HG02885 (cell line): ENCODE data around the gene WDR1.

Experiments
- ATAC-seq: cut with Tn5 transposase; IDR thresholded peaks from one replicate; pipeline ENCODE4 v1.9.1; 2021; ENCODE audit warnings: mild to moderate bottlenecking; ENCODE audit not compliant: unreplicated experiment, poor library complexity

WDR1 gene

DNA sequence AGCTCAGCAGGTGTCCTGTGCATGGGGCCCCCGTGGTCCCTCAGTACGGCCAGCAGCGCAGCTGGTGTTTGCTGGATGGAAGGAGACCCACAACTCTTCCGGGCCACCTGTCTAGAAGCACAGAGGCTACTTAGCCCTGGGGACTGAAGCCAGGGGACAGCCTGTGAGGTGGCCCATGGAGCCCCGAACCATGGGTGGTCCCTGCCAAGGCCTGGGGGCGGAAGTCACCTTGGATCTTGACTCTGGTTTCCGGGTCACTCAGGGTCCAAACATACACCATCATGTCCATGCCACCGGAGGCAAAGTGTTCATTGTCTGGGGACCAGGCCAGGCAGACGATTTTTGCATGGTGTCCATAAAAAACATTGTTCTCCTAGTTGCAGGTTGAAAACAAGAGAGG lies 39.5 kb downstream of the WDR1 start:
- ATAC-seq = no peak

DNA sequence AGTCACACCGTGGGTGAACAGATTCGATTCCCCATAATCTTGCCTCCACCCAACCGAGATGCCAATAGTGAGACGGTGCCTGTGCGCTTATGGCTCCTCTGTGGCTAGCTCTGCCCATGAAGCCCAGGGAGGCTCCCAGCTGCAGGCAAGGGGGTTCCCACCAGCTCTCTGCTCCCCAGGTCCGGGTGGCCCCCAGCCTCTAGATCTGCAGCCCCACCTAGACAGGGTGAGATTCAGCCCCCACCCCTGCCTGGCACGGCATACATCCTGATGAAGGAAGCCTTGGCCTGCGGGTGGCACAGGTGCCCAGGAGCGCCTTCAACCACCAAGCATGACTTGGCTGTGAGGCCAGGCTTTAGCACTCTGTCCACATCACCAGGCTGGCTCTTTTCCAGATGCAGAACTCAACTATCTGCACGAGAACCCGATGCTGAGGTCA lies 40.6 kb downstream of the WDR1 start:
- ATAC-seq = no peak

DNA sequence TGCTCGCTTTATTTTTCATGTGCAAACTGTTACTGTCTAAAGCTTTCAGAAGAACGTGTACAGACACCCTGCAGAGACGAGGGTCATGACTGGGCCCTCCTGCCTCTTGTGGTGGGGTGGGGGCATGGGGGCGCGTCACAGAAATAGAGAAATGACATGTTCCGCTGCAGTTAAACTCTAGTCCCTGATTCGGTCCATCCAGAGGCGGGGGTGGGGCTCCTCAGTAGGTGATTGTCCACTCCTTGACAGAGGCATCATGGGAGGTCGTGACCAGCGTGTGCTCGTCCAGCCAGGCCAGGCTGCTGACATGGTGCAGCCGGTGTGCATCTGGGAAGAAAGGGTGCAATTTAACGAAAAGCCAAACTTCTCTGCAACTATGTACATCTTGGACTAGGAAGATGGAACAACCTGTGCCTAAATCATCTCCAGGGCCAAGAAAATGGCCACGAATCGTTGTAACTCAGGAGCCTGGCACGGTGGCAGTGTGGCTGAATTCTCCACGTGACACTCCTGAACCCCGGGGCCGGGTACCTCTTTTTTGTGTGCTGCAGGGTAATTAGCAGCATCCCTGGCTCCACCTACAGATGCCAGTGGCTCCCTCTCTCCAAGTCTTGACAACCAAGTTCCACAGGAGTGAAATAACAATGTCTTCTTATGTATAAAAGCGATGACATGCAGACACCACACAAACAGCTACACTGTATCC lies 41.3 kb downstream of the WDR1 start:
- no peak for ATAC-seq

DNA sequence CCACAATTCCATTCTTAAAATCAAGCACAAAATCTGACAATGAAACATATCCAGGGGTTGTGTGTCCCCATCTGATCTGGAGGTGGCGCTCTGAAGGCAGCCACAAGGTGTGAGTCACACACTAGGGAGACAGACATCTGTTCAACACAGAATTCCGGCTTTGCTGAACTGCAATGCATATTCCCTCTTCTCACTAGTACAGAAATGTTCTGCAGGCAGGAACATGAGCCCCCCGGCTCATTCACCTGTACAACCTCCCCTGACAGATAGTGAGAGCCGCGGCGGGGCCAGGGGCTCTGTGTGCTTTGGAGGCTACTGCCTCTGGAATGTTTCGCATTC lies 41.9 kb downstream of the WDR1 start:
- ATAC-seq = no peak

DNA sequence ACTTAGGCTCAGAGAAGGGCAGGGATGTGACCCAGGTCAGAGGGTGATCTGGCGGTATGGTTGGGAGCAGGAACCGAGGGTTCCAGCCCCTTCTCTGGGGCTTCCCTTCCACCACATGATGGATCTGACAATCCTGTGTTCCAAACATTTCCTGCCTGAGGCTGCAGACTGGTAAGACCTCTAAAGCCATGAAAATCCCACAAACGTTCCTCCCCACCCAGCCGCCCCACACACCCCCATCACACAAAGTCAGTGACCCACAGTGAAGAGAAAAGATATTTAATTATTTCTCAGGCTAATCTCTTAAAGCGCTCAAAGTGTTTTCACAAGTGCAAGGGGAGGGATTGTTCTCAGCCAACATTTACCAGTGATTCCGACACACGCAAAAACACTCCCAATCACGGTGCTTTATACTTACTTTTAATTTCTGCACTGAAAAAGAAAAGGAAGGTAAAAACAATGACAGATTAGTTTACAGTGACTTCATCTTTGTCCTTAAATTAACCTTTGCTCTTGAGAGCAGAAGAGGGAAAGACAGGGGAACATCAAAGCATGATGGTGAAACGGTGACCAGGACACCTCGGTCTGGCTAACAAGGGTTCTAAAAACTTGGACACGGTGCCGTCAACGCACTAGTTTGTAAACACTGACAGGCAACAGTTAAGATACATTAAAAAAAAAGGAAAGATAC lies 42.4 kb downstream of the WDR1 start:
- ATAC-seq = no peak

DNA sequence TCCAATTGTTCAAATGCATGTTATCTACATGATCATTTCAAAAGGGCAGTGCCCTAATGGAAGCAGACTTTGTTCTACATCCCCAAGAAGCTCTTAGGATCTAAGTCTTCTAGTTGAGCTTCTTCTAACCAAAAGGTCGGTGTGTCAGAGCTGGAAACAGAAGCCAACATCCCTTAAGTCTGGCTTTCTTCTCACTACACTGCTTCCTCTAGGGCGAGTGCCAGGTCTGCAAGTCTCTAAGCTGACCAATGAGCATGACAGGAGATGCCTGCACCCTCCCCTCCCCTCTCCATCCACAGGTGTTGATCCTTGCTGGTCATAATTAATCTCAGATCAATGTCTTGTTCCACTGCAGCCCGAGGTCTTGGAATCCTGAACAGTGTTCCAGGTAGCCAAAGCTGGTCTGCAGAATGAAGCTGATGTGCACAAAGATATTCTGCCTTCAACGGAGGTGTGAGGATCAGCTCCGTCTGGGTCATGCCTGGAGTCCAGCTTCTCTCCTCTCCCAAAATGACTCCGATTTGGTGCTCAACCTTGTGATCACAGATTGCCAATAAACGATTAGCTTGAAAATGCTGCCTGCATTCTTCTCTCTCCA lies 44.1 kb downstream of the WDR1 start:
- ATAC-seq = no peak

DNA sequence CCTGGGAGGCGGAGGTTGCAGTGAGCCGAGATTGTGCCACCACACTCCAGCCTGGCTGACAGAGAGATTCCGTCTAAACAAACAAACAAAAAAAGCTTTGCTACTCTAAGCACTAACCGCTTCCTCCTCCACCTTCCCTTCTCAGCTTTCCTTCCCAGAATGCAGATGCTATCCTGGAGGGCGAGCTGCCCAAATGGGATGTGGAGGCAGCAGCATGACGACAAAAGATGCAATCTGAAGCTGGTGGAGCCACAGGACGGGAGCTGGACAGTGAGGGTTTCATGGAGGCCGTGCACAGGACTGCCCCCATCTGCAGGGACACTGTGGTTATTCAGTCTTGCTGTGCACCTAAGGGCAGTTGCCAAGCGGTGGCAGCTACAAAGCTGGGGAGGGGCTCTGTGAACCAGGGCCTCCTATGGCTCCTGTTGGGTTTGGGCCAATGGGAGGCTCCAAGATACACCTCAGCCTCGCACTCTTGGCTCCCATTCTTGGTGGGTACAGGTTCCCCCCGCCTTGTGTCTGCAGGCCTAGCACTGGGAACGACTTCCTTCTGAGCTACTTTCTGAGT lies 47.4 kb downstream of the WDR1 start:
- ATAC-seq = no peak

DNA sequence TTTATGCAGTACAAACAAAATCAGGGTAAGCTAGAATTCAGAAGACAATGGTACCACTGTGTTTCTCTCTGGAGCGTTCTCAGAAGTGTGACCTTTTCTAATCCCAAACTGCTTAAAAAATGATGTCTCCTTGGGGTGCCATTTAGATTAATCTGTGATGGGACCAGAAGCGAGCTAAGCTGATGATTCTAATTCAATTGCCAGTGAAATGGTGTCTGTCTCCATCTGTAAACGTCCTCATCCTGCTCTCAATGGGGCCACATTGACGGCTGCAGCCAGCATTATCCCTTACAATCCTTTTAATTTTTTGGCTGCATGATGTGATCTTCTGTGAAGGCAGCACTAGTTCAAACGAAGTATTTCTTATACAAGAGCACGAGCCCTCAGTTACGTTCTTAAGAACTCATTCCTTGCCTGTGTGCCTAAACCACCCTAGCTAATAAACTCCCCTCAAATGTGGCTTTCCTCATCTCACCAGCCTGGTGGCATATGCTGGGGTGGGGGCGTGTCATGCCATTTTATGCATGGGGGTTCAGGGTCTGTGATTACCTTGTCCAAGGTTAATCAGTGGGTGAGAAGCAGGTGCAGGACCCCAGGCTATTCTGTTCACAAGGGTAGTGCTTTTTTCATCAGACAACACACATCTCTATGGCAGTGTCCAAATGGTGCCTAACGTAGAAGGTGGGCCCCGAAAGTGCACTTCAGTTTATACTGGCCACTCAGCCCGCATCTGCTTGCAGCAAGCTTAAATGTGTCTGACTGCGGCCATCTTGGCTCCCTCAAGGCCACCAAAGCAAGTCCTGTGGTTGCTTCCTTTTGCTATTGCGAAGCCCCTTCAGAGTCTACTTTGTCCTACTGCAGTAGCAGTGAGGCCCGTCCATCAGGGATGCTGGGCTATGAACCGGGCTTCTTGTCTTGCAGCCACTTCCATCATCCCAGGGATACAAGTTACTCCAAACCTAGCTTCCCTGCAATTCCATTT lies 49.6 kb downstream of the WDR1 start:
- ATAC-seq = no peak

DNA sequence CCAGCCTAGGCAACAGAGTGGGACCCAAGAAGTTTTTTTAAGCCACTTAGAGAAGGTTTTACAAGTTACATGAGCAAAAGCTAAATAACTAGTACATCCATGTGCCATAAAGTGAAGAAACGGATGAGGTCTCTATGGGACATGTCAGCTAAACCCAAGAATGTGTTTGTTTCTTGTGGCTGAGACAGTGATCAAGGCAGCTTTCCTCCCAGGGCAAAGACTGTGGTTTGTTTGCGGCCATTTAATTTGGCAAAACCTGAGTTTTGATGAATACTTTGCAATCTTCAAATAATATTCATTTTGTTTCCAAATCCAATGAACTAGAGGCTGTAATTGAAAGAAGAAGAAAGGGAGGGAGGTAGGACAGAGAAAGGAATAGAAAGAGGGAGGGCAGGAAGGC lies 50.4 kb downstream of the WDR1 start:
- ATAC-seq = no peak

DNA sequence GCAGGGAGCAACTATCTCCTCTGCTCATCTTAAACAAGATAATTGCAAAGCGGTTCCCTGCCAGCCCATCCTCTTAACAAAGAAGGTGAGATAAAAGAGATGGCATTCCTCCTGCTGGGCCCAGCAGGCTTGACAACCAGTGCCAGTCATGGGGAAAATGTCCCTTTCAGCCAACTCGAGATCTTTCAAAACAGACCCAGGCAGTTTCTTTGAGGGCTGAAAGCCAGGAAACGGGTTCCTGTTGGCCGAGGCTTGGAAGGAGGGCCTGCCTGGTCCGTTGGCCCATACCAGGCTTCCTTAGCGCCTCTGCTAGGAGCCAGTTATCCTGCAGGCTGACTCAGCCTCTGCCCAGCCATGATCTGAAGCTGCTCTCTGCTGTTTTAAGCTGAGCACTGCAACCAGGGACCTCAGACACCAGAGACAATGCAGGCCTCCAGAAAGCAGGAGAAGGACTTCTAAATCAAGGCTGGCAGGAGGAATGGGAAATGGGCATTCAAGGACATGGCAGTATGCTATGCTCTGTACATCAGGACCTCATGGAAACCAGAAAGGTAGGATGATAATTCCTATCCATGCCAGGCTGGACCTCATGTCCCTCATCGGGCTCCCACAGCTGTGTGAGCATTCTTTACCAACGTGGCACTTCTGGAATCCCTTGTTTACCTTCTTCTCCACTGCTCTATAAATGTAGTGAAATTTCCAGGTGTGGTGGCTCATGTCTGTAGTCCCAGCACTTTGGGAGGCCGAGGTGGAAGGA lies 52.9 kb downstream of the WDR1 start:
- ATAC-seq = no peak

DNA sequence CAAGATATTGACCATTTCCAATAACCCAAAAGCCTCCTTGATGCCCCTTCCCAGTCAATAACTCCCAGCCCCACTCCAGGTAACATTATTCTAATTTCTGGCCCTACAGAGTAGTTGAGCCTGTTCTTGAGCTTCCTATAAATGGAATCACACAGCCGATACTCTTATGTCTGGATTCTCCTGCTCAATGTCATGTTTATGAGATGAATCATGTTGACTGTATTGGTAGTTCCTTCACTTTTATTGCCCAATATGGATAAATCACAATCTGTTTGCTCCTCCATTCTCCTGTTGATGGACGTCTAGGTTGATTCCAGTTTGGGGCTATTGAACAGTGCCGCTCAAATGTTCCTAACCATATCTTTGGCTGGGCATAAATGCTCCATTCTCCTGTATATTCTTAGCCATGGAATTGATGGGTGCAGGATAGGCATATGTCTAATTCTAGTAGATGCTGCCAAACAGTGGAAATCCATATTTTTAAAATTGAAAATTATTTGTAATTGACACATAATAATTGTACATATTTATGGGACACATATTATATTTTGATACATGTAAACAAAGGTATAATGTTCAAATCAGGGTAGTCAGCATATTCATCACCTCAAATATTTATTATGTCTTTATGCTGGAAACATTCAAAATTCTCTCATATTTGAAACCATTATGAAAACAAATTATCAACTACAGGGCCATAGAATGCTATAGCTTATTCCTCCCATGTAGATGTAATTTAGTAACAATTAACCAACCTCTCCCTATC lies 54.8 kb downstream of the WDR1 start:
- ATAC-seq = no peak

DNA sequence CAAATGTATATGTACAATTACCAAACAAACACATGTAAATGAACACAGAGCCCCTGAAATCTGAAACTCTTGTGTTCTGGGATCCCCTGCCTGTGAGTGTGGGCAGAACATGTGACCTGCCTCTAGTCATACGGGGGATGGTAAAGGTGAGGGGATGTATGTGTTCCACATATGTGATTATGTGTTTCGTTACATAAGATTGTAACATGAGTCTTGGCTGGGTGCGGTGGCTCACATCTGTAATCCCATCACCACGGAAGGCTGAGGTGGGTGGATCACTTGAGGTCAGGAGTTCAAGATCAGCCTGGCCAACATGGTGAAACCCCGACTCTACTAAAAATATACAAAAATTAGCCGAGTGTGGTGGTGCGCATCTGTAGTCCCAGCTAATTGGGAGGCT lies 58.2 kb downstream of the WDR1 start:
- no peak for ATAC-seq

DNA sequence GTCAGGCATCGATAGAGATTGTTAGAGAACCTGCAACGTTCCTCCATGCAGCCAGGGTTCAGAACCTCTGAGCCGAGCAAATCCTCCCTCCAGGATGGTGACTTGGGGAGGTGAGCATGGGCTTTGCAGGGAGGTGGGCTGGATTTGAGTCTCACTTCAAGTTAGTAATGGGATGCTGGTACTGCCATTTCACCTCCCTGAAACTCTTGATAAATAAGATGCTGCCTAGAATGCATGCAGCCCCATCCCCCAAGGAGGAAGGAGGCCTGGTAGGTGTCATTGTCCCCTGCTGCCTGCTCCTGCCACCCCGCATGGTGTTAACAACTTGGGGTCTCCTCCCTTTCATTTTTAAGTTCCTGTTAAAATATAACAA lies 59.6 kb downstream of the WDR1 start:
- ATAC-seq = no peak

DNA sequence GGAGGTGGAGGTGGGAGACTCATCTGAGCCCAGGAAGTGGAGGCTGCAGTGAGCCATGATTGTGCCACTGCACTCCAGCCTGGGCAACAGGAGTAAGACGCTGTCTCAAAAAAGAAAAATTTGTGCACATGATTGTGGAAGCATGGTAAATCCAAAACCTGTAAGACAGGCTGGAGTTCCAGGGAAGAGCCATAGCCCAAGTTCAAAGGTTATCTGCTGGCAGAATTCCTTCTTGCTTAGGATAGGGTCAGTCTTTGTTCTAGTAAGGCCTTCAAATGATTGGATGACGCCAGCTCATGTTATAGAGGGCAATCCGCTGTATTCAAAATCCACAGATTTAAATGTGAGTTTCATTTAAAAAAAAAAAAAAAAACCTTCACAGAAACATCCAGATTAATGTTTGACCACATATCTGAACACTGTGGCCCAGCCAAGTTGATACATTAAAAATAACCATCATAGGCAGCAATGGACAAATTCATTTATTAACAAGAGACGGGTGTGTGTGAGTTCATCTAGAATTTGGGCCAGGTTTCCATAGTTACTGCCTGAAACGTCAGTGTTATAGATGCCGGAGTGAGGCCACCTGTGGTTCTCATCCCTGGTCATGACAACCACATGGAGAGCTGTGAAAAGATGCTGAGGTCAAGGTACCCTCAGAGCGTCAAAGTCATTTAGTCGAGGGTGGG lies 60.1 kb downstream of the WDR1 start:
- no peak for ATAC-seq

DNA sequence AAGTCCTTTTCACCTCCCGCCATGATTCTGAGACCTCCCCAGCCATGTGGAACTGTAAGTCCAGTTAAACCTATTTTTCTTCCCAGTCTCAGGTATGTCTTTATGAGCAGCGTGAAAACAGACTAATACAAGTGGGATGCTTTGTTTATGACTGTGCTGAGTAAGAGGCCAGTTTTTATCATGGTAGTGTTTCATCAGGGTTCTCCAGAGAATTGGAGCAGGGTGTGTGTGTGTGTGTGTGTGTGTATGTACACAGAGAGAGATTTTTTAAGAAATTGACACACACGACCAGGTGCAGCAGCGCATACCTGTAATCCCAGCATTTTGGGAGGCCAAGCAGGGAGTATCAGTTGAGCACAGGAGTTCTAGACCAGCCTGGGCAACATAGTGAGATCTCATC lies 60.7 kb downstream of the WDR1 start:
- no peak for ATAC-seq

DNA sequence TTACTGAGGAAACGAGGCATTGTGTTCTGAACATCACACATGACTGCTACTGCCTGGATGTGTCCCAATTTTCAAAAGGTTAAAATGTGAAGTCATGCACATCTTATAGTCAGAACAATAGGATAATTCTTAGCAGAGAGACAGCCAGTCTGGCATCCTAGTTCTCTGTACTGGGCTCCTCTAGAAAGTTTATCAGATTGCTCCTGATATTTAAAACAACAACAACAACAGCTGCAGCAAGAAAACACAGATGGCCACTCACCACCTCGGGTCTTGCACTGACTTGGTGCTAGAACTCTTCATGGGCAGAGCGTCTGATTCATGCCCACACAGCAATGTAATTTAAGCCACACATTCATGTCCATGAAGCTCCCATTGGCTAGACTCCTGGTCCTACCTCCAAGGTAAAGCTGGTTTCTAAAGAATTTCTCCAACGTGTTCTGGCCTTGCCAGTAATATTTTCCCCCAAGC lies 62.0 kb downstream of the WDR1 start:
- no peak for ATAC-seq

DNA sequence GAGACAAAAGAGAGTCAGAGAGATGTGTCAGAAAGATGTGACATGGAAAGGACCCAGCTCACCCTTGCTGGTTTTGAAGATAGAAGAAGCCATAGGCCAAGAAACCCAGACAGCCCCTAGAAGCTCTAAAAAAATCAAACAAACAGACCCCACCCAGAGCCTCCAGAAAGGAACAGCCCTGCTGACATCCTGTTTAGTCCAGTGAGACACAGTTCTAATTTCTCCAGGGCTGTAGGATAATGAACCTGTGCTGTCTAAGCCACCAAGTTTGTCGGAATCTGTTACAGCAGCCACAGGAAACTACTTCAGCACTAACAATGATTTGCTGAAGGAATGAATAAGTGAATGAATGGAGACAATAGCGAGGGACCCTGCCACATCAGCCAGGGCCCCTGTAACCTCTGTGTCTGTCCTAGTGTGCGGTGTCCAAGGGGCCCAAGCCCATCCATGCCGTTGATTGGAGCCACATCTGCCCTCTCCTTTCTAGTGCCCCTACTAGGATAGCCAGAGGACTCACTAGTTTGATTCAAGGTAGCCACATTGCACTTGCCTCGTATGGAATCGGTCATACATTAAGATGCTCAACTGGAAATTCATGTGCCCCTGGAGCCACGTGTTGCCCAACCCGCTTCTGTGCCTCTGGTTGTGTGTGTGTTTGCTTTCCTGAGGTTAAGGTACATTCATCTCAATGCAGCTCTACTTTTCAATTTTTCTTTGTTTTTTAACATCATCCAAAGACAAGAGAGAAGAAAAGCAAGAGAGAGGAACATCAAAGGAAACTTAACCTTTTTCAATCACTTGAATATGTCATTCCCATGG lies 62.8 kb downstream of the WDR1 start:
- no peak for ATAC-seq
